DND-41 (cell line): ENCODE data around the gene EZH1.

Source experiments
- ATAC-seq: fragments of 200-7000 bp; cut with Tn5 transposase; 3 replicates; pipeline ENCODE4 v1.9.1; 2021; ENCODE audit warnings: low read depth; ENCODE audit not compliant: insufficient read depth
- DNase-seq: peaks from one replicate; pipeline ENCODE4 v3.0.0-alpha.2; 2020
- H2AFZ ChIP-seq: 2 replicates; pipeline ENCODE4 v1.6.0; 2012; ENCODE audit warnings: low read depth, low read length
- H3K27ac ChIP-seq: 2 replicates; pipeline ENCODE4 v1.5.1; 2012; ENCODE audit warnings: low read length, inconsistent platforms
- H3K27me3 ChIP-seq: fragments of 200-600 bp; sonication (generic); 2 replicates; pipeline ENCODE4 v1.6.0; 2012; ENCODE audit warnings: low read length, mild to moderate bottlenecking, inconsistent platforms; ENCODE audit not compliant: insufficient read depth, poor library complexity
- H3K36me3 ChIP-seq: 2 replicates; pipeline ENCODE4 v1.5.1; 2012; ENCODE audit warnings: low read length, inconsistent platforms; ENCODE audit not compliant: insufficient read depth
- H3K4me1 ChIP-seq: 2 replicates; pipeline ENCODE4 v1.5.1; 2012; ENCODE audit warnings: mild to moderate bottlenecking, low read length; ENCODE audit not compliant: insufficient read depth
- H3K4me2 ChIP-seq: 2 replicates; pipeline ENCODE4 v1.6.0; 2012; ENCODE audit warnings: mild to moderate bottlenecking, moderate library complexity, low read length, inconsistent platforms; ENCODE audit not compliant: insufficient read depth
- H3K4me3 ChIP-seq, 2 experiments: fragments of 200-600 bp in 1 of 2; shearing (Covaris generic) in 1 of 2; 2 replicates each; pipeline ENCODE4 v1.5.1; 2012 to 2016; ENCODE audit warnings: inconsistent platforms in 2 of 2, low read length in 2 of 2, mild to moderate bottlenecking in 2 of 2, low read depth in 1 of 2, moderate library complexity in 1 of 2
- H3K79me2 ChIP-seq: 2 replicates; pipeline ENCODE4 v1.6.0; 2012; ENCODE audit warnings: low read length, inconsistent platforms; ENCODE audit not compliant: insufficient read depth
- H3K9ac ChIP-seq: 2 replicates; pipeline ENCODE4 v1.6.0; 2012; ENCODE audit warnings: low read depth, mild to moderate bottlenecking, inconsistent platforms, low read length, moderate library complexity
- H3K9me3 ChIP-seq: 2 replicates; pipeline ENCODE4 v1.5.1; 2012; ENCODE audit warnings: low read length, moderate library complexity, mild to moderate bottlenecking, inconsistent platforms; ENCODE audit not compliant: insufficient read depth, severe bottlenecking
- H4K20me1 ChIP-seq: 2 replicates; pipeline ENCODE4 v1.6.0; 2012; ENCODE audit warnings: low read length; ENCODE audit not compliant: insufficient read depth
- CTCF ChIP-seq: IDR thresholded peaks from 2 replicates; pipeline ENCODE4 v1.5.1; 2012; ENCODE audit warnings: borderline replicate concordance, low read length, moderate library complexity, mild to moderate bottlenecking; ENCODE audit not compliant: poor library complexity, severe bottlenecking; ENCODE audit errors: extremely low read depth
- EZH2 ChIP-seq: IDR thresholded peaks from 3 replicates; pipeline ENCODE4 v1.6.1; 2012; ENCODE audit warnings: borderline replicate concordance, low read depth, mild to moderate bottlenecking, moderate library complexity, low read length, inconsistent platforms; ENCODE audit not compliant: severe bottlenecking

EZH1 gene

GRCh38 chr17:42676424-42677011 is 68.3 kb downstream of the EZH1 start, which contains the start of gene PLEKHH3:
TSS of gene PLEKHH3 (minus strand) at chr17:42676994. CDS start at chr17:42676563, 431 bp downstream.
- Histone ChIP-seq H3K4me3 (peak within 1 kb of the TSS; percentile 43 to 64; a peak in 3 of 4 replicates), H3K4me1 (peaks cover 60% of the 10 kb centered on the region), H3K27ac (peak within 1 kb of the TSS; percentile 96), H3K4me2 (peak within 1 kb of the TSS; percentile 97), H3K9ac (peak within 1 kb of the TSS; percentile 67), H4K20me1 (peaks cover 11% of the 10 kb centered on the region), H3K9me3 (no peaks in the 10 kb centered on the region), H3K27me3 (peaks cover 12% of the 10 kb centered on the region), H3K79me2 (no peaks in the 10 kb centered on the region), H3K36me3 (no peaks in the 10 kb centered on the region), H2AFZ (peak within 1 kb of the TSS; percentile 70)
- TF ChIP-seq EZH2 (no peak), CTCF (no peak)
- peak; percentile 46 for DNase-seq
- no peak for ATAC-seq

GRCh38 chr17:42675965-42676423 is 68.8 kb downstream of the EZH1 start:
- Histone ChIP-seq H3K36me3 (0 out of 2 replicates have a peak, but pooled peaks cover 3% of the 10 kb centered on the region), H3K4me1 (peaks cover 55% of the 10 kb centered on the region), H3K27ac (peak overlapping the region; percentile 19; the same call in 1 of the 2 replicates), H3K9me3 (no peaks in the 10 kb centered on the region), H4K20me1 (peaks cover 11% of the 10 kb centered on the region), H3K4me3 (peak overlapping the region; percentile 30 to 64; a peak in 3 of 4 replicates), H2AFZ (peak overlapping the region; percentile 61), H3K79me2 (no peaks in the 10 kb centered on the region), H3K9ac (peak overlapping the region; percentile 55), H3K4me2 (peak overlapping the region; percentile 97), H3K27me3 (peaks cover 12% of the 10 kb centered on the region)
- peak; percentile 88 for TF ChIP-seq EZH2
- TF ChIP-seq CTCF = no peak
- DNase-seq = peak; percentile 28
- ATAC-seq = no peak

- no peak for ATAC-seq
- DNase-seq = no peak
- no peak overlapping the region for H2AFZ ChIP-seq
Measured at GRCh38 chr17:42675348-42675964, 69.4 kb downstream of the EZH1 start.

More at GRCh38 chr17:42675348-42675964, 69.4 kb downstream of the EZH1 start:
- H3K9me3 ChIP-seq = no peaks in the 10 kb centered on the region
- H3K4me2 ChIP-seq = peak overlapping the region; percentile 97
- H3K4me1 ChIP-seq = peaks cover 52% of the 10 kb centered on the region
- peaks cover 6% of the 10 kb centered on the region; the same call in 1 of the 2 replicates for H3K36me3 ChIP-seq
- peaks cover 12% of the 10 kb centered on the region for H3K27me3 ChIP-seq
- H4K20me1 ChIP-seq = peaks cover 11% of the 10 kb centered on the region
- TF ChIP-seq EZH2 = no peak
- TF ChIP-seq CTCF = no peak
- no peak overlapping the region for H3K27ac ChIP-seq
- H3K9ac ChIP-seq = peak overlapping the region; percentile 55
- no peaks in the 10 kb centered on the region for H3K79me2 ChIP-seq
- peak overlapping the region; percentile 30 to 64; a peak in 3 of 4 replicates for H3K4me3 ChIP-seq
